Astrocyte (in vitro differentiated cells and primary cell): Measurements from ENCODE around the gene PROB1. TPM values are rescaled to one million over a fixed set of nuclear protein-coding genes. Genes with fewer than 3 reads are reported as not detected.

Experiments
- DNase-seq: peaks from one replicate; pipeline ENCODE4 v3.0.0-alpha.2; 2010; ENCODE audit warnings: low read depth
- FAIRE-seq: peaks from 2 replicates; lab custom pipeline; 2011; peaks lifted over from hg19 to GRCh38; lab: Jason Lieb, UNC
- H2AFZ ChIP-seq: 2 replicates; pipeline ENCODE4 v1.6.0; 2012; ENCODE audit warnings: low read depth, low read length, inconsistent platforms
- H3K27ac ChIP-seq: 2 replicates; pipeline ENCODE4 v1.5.1; 2011; ENCODE audit warnings: low read depth, low read length, inconsistent platforms
- H3K27me3 ChIP-seq: 2 replicates; pipeline ENCODE4 v1.6.0; 2011; ENCODE audit warnings: low read length, inconsistent platforms; ENCODE audit not compliant: insufficient read depth
- H3K36me3 ChIP-seq: 2 replicates; pipeline ENCODE4 v1.5.1; 2011; ENCODE audit warnings: low read length, inconsistent platforms; ENCODE audit not compliant: insufficient read depth
- H3K4me1 ChIP-seq: 2 replicates; pipeline ENCODE4 v1.5.1; 2011; ENCODE audit warnings: low read length, inconsistent platforms; ENCODE audit not compliant: insufficient read depth
- H3K4me2 ChIP-seq: 2 replicates; pipeline ENCODE4 v1.6.0; 2012; ENCODE audit warnings: low read length, inconsistent platforms
- H3K4me3 ChIP-seq: 2 replicates; pipeline ENCODE4 v1.5.1; 2011; ENCODE audit warnings: low read depth, mild to moderate bottlenecking, low read length, inconsistent platforms; ENCODE audit not compliant: insufficient read depth
- H3K79me2 ChIP-seq: 2 replicates; pipeline ENCODE4 v1.6.0; 2012; ENCODE audit warnings: mild to moderate bottlenecking, low read length, inconsistent platforms; ENCODE audit not compliant: insufficient read depth
- H3K9ac ChIP-seq: 2 replicates; pipeline ENCODE4 v1.6.0; 2012; ENCODE audit warnings: mild to moderate bottlenecking, low read length, inconsistent platforms
- H3K9me3 ChIP-seq: 2 replicates; pipeline ENCODE4 v1.5.1; 2012; ENCODE audit warnings: low read depth, mild to moderate bottlenecking, low read length, inconsistent platforms; ENCODE audit not compliant: insufficient read depth
- H4K20me1 ChIP-seq: 2 replicates; pipeline ENCODE4 v1.6.0; 2012; ENCODE audit warnings: low read length, inconsistent platforms; ENCODE audit not compliant: insufficient read depth
- H3K27ac Mint-ChIP-seq: one replicate; pipeline ENCODE4 v1.8.0; 2021; ENCODE audit warnings: mild to moderate bottlenecking, mixed read lengths; ENCODE audit not compliant: unreplicated experiment
- H3K27me3 Mint-ChIP-seq: one replicate; pipeline ENCODE4 v1.8.0; 2021; ENCODE audit warnings: low read depth, mixed read lengths; ENCODE audit not compliant: unreplicated experiment
- H3K36me3 Mint-ChIP-seq: one replicate; pipeline ENCODE4 v1.8.0; 2021; ENCODE audit warnings: low read depth, mixed read lengths; ENCODE audit not compliant: unreplicated experiment
- H3K4me1 Mint-ChIP-seq: one replicate; pipeline ENCODE4 v1.8.0; 2021; ENCODE audit warnings: low read depth, mixed read lengths; ENCODE audit not compliant: unreplicated experiment
- H3K4me3 Mint-ChIP-seq: one replicate; pipeline ENCODE4 v1.8.0; 2021; ENCODE audit warnings: mild to moderate bottlenecking, moderate library complexity, mixed read lengths; ENCODE audit not compliant: unreplicated experiment
- H3K9me3 Mint-ChIP-seq: one replicate; pipeline ENCODE4 v1.8.0; 2021; ENCODE audit warnings: mild to moderate bottlenecking, mixed read lengths; ENCODE audit not compliant: unreplicated experiment
- EZH2 ChIP-seq: IDR thresholded peaks from 2 replicates; pipeline ENCODE4 v1.6.1; 2012; ENCODE audit warnings: mild to moderate bottlenecking, low read length, inconsistent platforms; ENCODE audit not compliant: insufficient read depth
- total RNA-seq: library from RNA; stranded (reverse); gene quantifications from 2 replicates; pipeline ENCODE4 v1.2.1, GENCODE V29; 2021
- TF ChIP-seq, protein P1 (sequence below): IDR thresholded peaks from 2 replicates; pipeline ENCODE4 v1.5.1; 2011; ENCODE audit warnings: low read depth, mild to moderate bottlenecking, inconsistent platforms, low read length, moderate library complexity; ENCODE audit not compliant: insufficient read depth

Gene PROB1
- total RNA-seq, 1 donor from 2014 or later = 0.59 TPM

DNA sequence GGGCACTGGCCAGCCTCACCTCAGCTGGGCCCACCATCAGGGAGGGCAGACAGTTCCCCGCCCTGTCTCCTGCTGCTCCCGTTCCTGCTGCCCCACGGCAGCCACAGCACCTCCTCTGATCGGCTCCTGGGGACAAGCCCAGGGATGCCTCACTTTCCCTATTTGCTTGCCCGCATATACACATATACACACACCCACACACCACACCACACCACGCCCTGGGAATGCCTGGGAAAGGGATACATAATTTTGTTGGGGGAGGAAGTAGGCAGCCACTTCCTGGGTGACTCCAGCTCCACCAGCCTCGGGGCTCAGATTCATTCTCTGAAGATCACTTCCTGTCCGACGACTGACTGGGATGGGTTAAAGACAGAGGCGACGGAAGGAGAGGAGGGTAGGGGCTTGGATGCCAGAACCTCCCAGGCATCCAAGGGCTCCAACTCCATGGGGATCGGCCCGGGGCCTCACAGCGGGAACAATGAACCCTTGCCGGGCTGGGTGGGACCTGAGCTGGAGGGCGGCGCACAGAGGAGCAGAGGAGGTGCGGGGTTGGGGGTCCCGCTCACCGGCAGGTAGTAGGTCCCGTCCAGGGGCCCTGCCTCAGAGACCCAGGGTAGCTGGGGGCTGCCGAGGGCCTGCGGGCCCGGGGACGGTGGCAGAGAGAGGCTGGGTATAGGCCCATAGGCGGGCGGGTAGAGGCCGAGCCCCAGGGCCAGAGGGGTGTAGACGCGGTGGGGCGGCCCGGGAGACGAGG, 3.2 kb downstream of the PROB1 start:
- FAIRE-seq (no peak), DNase-seq (no peak)
- H3K9me3 Mint-ChIP-seq = no peaks in the 10 kb centered on the region

DNA sequence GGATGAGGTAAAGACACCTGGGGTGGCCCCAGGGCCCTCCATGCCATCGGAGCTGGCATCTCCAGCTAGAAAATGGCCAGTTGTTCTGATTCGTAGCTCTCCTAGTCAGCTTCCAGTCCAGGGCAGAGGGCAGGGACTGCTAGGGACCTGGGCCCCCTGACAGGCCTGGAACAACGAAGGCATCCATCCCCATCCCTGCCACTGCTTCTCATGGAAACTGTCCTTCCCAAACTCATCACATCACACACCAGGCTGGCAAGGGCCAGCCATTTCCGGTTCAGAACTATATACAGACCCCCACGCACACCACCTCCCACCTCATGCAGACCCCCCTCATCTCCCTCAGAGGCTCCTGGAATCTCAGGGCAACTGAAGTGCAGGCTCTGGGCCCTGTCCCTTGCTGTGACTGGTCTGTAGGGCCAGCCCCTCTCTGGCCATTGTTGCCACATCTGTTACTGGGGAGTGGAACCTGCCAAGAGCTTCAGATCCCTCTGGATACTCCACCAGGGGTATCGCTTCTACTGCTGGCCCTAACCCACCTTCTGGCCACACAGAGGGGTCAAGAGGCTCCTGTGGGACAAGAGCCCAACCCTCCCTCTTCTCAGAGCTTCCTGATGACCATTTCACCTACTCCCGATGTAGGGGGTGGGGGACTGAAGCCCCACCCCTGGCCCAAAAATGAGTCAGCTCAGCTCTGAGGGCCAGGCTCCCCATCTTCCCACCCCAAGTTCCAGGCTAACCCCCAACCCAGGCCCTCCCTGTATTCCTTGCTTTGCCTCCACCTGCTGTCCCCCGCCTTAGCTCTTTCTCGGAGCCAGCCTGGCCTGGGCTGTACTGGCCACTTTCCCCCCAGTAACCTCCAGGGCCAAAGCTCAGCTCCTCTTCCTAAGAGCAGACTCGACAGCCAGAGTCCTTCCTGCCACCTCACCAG, 4.0 kb downstream of the PROB1 start:
- no peak for DNase-seq
- no peak overlapping the region for H3K9ac ChIP-seq

More for the DNA sequence above, 3.2 kb downstream of the PROB1 start:
- Histone ChIP-seq H3K79me2 (no peaks in the 10 kb centered on the region), H3K36me3 (no peaks in the 10 kb centered on the region), H2AFZ (peak overlapping the region; percentile 71), H3K27ac (no peak overlapping the region), H4K20me1 (peaks cover 3% of the 10 kb centered on the region), H3K4me3 (peak overlapping the region; percentile 49), H3K9ac (no peak overlapping the region), H3K9me3 (no peaks in the 10 kb centered on the region), H3K4me1 (peaks cover 11% of the 10 kb centered on the region), H3K4me2 (peak overlapping the region; percentile 81), H3K27me3 (peaks cover 18% of the 10 kb centered on the region)
- no peak for TF ChIP-seq EZH2
- TF ChIP-seq, protein P1, sequence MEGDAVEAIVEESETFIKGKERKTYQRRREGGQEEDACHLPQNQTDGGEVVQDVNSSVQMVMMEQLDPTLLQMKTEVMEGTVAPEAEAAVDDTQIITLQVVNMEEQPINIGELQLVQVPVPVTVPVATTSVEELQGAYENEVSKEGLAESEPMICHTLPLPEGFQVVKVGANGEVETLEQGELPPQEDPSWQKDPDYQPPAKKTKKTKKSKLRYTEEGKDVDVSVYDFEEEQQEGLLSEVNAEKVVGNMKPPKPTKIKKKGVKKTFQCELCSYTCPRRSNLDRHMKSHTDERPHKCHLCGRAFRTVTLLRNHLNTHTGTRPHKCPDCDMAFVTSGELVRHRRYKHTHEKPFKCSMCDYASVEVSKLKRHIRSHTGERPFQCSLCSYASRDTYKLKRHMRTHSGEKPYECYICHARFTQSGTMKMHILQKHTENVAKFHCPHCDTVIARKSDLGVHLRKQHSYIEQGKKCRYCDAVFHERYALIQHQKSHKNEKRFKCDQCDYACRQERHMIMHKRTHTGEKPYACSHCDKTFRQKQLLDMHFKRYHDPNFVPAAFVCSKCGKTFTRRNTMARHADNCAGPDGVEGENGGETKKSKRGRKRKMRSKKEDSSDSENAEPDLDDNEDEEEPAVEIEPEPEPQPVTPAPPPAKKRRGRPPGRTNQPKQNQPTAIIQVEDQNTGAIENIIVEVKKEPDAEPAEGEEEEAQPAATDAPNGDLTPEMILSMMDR = no peak
- Mint-ChIP-seq H3K36me3 (peaks cover 6% of the 10 kb centered on the region), H3K4me1 (peaks cover 4% of the 10 kb centered on the region), H3K27ac (no peak overlapping the region), H3K4me3 (no peak overlapping the region), H3K27me3 (peaks cover 28% of the 10 kb centered on the region)

More for the DNA sequence above, 4.0 kb downstream of the PROB1 start:
- FAIRE-seq = no peak
- peaks cover under 1% of the 10 kb centered on the region for H3K36me3 Mint-ChIP-seq
- H3K27ac Mint-ChIP-seq = no peak overlapping the region
- H3K4me2 ChIP-seq = peak overlapping the region; percentile 81
- H3K27me3 ChIP-seq = peaks cover 18% of the 10 kb centered on the region
- peaks cover 11% of the 10 kb centered on the region for H3K4me1 ChIP-seq
- H3K27me3 Mint-ChIP-seq = peaks cover 28% of the 10 kb centered on the region
- TF ChIP-seq, protein P1 = no peak
- no peaks in the 10 kb centered on the region for H3K36me3 ChIP-seq
- peaks cover 2% of the 10 kb centered on the region for H3K4me1 Mint-ChIP-seq
- no peak overlapping the region for H3K4me3 Mint-ChIP-seq
- no peaks in the 10 kb centered on the region for H3K79me2 ChIP-seq
- H3K9me3 ChIP-seq = no peaks in the 10 kb centered on the region
- no peak overlapping the region for H3K27ac ChIP-seq
- no peaks in the 10 kb centered on the region for H3K9me3 Mint-ChIP-seq
- no peak overlapping the region for H2AFZ ChIP-seq
- H4K20me1 ChIP-seq = peaks cover 3% of the 10 kb centered on the region
- H3K4me3 ChIP-seq = no peak overlapping the region
